ENCODE measurements around the gene RAB13. TPM values are rescaled to one million over a fixed set of nuclear protein-coding genes. Genes with fewer than 3 reads are reported as not detected.

RAB13 gene
- total RNA-seq, 1 experiment from 2014 or later: 42.3 TPM

GRCh38 chr1:153963850-153964331, 22.2 kb downstream of the RAB13 start:
- H3K9ac ChIP-seq (ENCODE audit: low read length): peak overlapping the region; percentile 83
- peak overlapping the region; percentile 84 for H3K4me3 ChIP-seq (ENCODE audit: low read length)
- H3F3A ChIP-seq (ENCODE audit: low read length, unreplicated experiment): peaks cover 5% of the 10 kb centered on the region
- POLR2A ChIA-PET (ENCODE audit: unreplicated experiment): interaction anchor here (0.5 to 0.7 kb wide), 9 partner anchors 10 to 874 kb away, joined by 4 to 13 read pairs (median 6); partner anchors contain the start of genes S100A6 and UBE2Q1
- ATAC-seq (peak; percentile 10), DNase-seq (peak; percentile 90)
- BruUV-seq (replicated peaks): no TSS peak
- peak overlapping the region; percentile 87 for H2AFZ ChIP-seq (ENCODE audit: low read length)
- no peaks in the 10 kb centered on the region for H3K27me3 ChIP-seq (ENCODE audit: low read length)
- no peaks in the 10 kb centered on the region; the same call in 1 of the 2 replicates for H3K36me3 ChIP-seq (ENCODE audit: low read depth, low read length)
- peaks cover 45% of the 10 kb centered on the region for H3K4me1 ChIP-seq (ENCODE audit: insufficient read depth, low read length)
- CTCF ChIA-PET: interaction anchor here (0.5 to 1.5 kb wide), 4 partner anchors 17 to 292 kb away, joined by 3 to 7 read pairs (median 4); partner anchors contain the start of gene RAB13
- peaks cover 59% of the 10 kb centered on the region for H3K79me2 ChIP-seq (ENCODE audit: low read length)
- no peak for TF ChIP-seq CTCF (conservative IDR thresholded peaks at IDR 0.05; ENCODE audit: low read depth, low read length)
- no peak for TF ChIP-seq EZH2phosphoT487 (IDR thresholded peaks at IDR 0.05; ENCODE audit: borderline replicate concordance, low read length)
- TF ChIP-seq EZH2 (IDR thresholded peaks at IDR 0.05; ENCODE audit: low read length, unreplicated experiment): no peak
- peak overlapping the region; percentile 64 for H3K27ac ChIP-seq (ENCODE audit: low read length)
- intact Hi-C loops (cut with micrococcal nuclease): loop anchor here (1.0 kb wide), 1 partner anchor 22 kb away; the partner anchor contains the start of gene RAB13
- no peaks in the 10 kb centered on the region for H4K20me1 ChIP-seq (ENCODE audit: low read length)
- no peaks in the 10 kb centered on the region for H3K9me3 ChIP-seq (ENCODE audit: low read length)
- no peaks in the 10 kb centered on the region for H3K9me2 ChIP-seq (replicated peaks; ENCODE audit: low read length)
- H3K4me2 ChIP-seq (ENCODE audit: low read length): peak overlapping the region; percentile 98

GRCh38 chr1:153963030-153963849, 22.9 kb downstream of the RAB13 start, which contains the start of gene SLC39A1:
Gene SLC39A1 (minus strand): TSS chr1:153963537. CDS start chr1:153962715, 822 bp downstream.
- TSS peak; percentile 34 for BruUV-seq (replicated peaks)
- H2AFZ ChIP-seq (ENCODE audit: low read length): peak within 1 kb of the TSS; percentile 87
- peaks cover 7% of the 10 kb centered on the region for H3F3A ChIP-seq (ENCODE audit: low read length, unreplicated experiment)
- DNase-seq (peak; percentile 100), ATAC-seq (peak; percentile 59)
- H3K27me3 ChIP-seq (ENCODE audit: low read length): no peaks in the 10 kb centered on the region
- no peaks in the 10 kb centered on the region for H3K9me2 ChIP-seq (replicated peaks; ENCODE audit: low read length)
- TF ChIP-seq EZH2phosphoT487 (IDR thresholded peaks at IDR 0.05; ENCODE audit: borderline replicate concordance, low read length) (no peak), EZH2 (IDR thresholded peaks at IDR 0.05; ENCODE audit: low read length, unreplicated experiment) (no peak), CTCF (conservative IDR thresholded peaks at IDR 0.05; ENCODE audit: low read depth, low read length) (no peak)
- peaks cover 41% of the 10 kb centered on the region for H3K4me1 ChIP-seq (ENCODE audit: insufficient read depth, low read length)
- POLR2A ChIA-PET (ENCODE audit: unreplicated experiment): interaction anchor here (0.5 to 0.7 kb wide), 7 partner anchors 10 to 875 kb away, joined by 4 to 10 read pairs (median 5); partner anchors contain the start of gene UBE2Q1
- no peaks in the 10 kb centered on the region for H4K20me1 ChIP-seq (ENCODE audit: low read length)
- intact Hi-C loops (cut with micrococcal nuclease): loop anchor here (1.0 kb wide), 1 partner anchor 23 kb away; the partner anchor contains the start of gene RAB13
- peak within 1 kb of the TSS; percentile 84 for H3K4me3 ChIP-seq (ENCODE audit: low read length)
- peaks cover 53% of the 10 kb centered on the region for H3K79me2 ChIP-seq (ENCODE audit: low read length)
- no peaks in the 10 kb centered on the region; the same call in 1 of the 2 replicates for H3K36me3 ChIP-seq (ENCODE audit: low read depth, low read length)
- H3K9ac ChIP-seq (ENCODE audit: low read length): peak within 1 kb of the TSS; percentile 83
- H3K27ac ChIP-seq (ENCODE audit: low read length): peak within 1 kb of the TSS; percentile 64
- H3K9me3 ChIP-seq (ENCODE audit: low read length): no peaks in the 10 kb centered on the region
- CTCF ChIA-PET: interaction anchor here (0.5 to 1.5 kb wide), 3 partner anchors 16 to 165 kb away, joined by 3 to 5 read pairs (median 4); partner anchors contain the start of gene RAB13
- H3K4me2 ChIP-seq (ENCODE audit: low read length): peak within 1 kb of the TSS; percentile 98

Data from PC-3 (cell line).